HepG2 (cell line): ENCODE data around the gene U2SURP. TPM values are rescaled to one million over a fixed set of nuclear protein-coding genes. Genes with fewer than 3 reads are reported as not detected.

ENCODE experiments used
- AGO2 ChIP-seq: fragments of 200-400 bp; formaldehyde crosslinking; optimal IDR thresholded peaks from 2 replicates; pipeline ENCODE3; 2017; ENCODE audit warnings: mild to moderate bottlenecking, low read depth, low read length, moderate library complexity
- ASH2L ChIP-seq: fragments of 300-600, 200-600 bp; sonication (generic); IDR thresholded peaks from 2 replicates; pipeline ENCODE4 v1.7.0; 2017; ENCODE audit warnings: low read depth, mild to moderate bottlenecking, moderate library complexity, mixed read lengths, low read length; ENCODE audit not compliant: insufficient read length
- ELF4 ChIP-seq: sonication (generic); formaldehyde crosslinking; IDR thresholded peaks from 2 replicates; pipeline ENCODE4 v1.5.0; 2020; ENCODE audit warnings: missing genetic modification reagents, mild to moderate bottlenecking, moderate library complexity, borderline replicate concordance
- EP300 ChIP-seq, 3 experiments: sonication (generic) in 1 of 3; formaldehyde crosslinking in 1 of 3; IDR thresholded peaks; 2 replicates each; pipeline versions ENCODE4 v1.5.1 to v1.6.1; 2011 to 2020; ENCODE audit warnings: low read depth in 2 of 3, low read length in 2 of 3, borderline replicate concordance in 1 of 3, improper control_type of control experiment in 1 of 3, mild to moderate bottlenecking in 1 of 3, missing genetic modification reagents in 1 of 3, moderate library complexity in 1 of 3
- HOXA3 ChIP-seq: sonication (generic); formaldehyde crosslinking; IDR thresholded peaks from 2 replicates; pipeline ENCODE4 v1.5.0; 2020; ENCODE audit warnings: missing genetic modification reagents
- KLF12 ChIP-seq: sonication (generic); formaldehyde crosslinking; IDR thresholded peaks from 2 replicates; pipeline ENCODE4 v1.4.0; 2020; ENCODE audit warnings: missing genetic modification reagents, borderline replicate concordance
- NBN ChIP-seq: fragments of 450-650 bp; conservative IDR thresholded peaks from 2 replicates; pipeline ENCODE4 v1.6.1; 2017
- NFKB2 ChIP-seq: sonication (generic); formaldehyde crosslinking; IDR thresholded peaks from 2 replicates; pipeline ENCODE4 v1.4.0; 2020; ENCODE audit warnings: missing genetic modification reagents, borderline replicate concordance
- PLRG1 ChIP-seq: fragments of 450-650 bp; conservative IDR thresholded peaks from 2 replicates; pipeline ENCODE4 v1.6.1; 2016
- PPARG ChIP-seq: conservative IDR thresholded peaks from 2 replicates; pipeline ENCODE4 v1.6.1; 2016; ENCODE audit warnings: missing biosample characterization, missing genetic modification reagents
- SALL2 ChIP-seq: sonication (generic); formaldehyde crosslinking; IDR thresholded peaks from 2 replicates; pipeline ENCODE4 v1.8.1; 2023; ENCODE audit warnings: mild to moderate bottlenecking, missing genetic modification reagents, inconsistent platforms
- SOX5 ChIP-seq: IDR thresholded peaks from 2 replicates; pipeline ENCODE4 v1.6.1; 2016; ENCODE audit warnings: borderline replicate concordance
- U2AF1 ChIP-seq: fragments of 200-400 bp; formaldehyde crosslinking; optimal IDR thresholded peaks from 2 replicates; pipeline ENCODE3; 2017; ENCODE audit warnings: mild to moderate bottlenecking, low read depth, low read length
- U2AF2 ChIP-seq: fragments of 200-400 bp; formaldehyde crosslinking; IDR thresholded peaks from 2 replicates; pipeline ENCODE4 v1.6.1; 2017; ENCODE audit warnings: low read depth, mild to moderate bottlenecking, low read length
- ZMYM3 ChIP-seq: sonication (generic); formaldehyde crosslinking; IDR thresholded peaks from 2 replicates; pipeline ENCODE4 v1.5.1; 2020; ENCODE audit warnings: mild to moderate bottlenecking, missing genetic modification reagents
- ZNF354B ChIP-seq: sonication (generic); formaldehyde crosslinking; IDR thresholded peaks from 2 replicates; pipeline ENCODE4 v1.8.0; 2022; ENCODE audit warnings: mild to moderate bottlenecking, missing genetic modification reagents
- polyA plus RNA-seq, 8 experiments: library from polyadenylated mRNA; depleted of rRNA in 3 of 8; stranded (reverse) in 7 of 8; unstranded in 1 of 8; fragments of >200 nt; fragmentation: Illumina TruSeq in 4 of 8; extraction: Trizol in 4 of 8; gene quantifications; 2 replicates each; pipeline versions ENCODE4 v1.2.1 to v1.2.3, GENCODE V29; 2011 to 2016; ENCODE audit warnings: low read depth in 4 of 8, missing spikeins in 1 of 8, mixed read lengths in 1 of 8; ENCODE audit not compliant: insufficient read depth in 1 of 8
- total RNA-seq, 5 experiments: library from RNA; depleted of rRNA; stranded (reverse); fragments of >200 nt; fragmentation: Illumina TruSeq; extraction: Trizol; gene quantifications; 2 replicates each; pipeline ENCODE4 v1.2.3, GENCODE V29; 2016; ENCODE audit warnings: low read depth in 1 of 5
- TF ChIP-seq, protein P1 (sequence below), 2 experiments: fragments of 450-650 bp in 1 of 2; sonication (generic) in 1 of 2; formaldehyde crosslinking; IDR thresholded peaks; 2 replicates each; pipeline versions ENCODE4 v1.5.0 to v1.8.0; 2020 to 2022; ENCODE audit warnings: mild to moderate bottlenecking in 1 of 2, missing genetic modification reagents in 1 of 2
- TF ChIP-seq, protein P2 (sequence below): sonication (generic); formaldehyde crosslinking; IDR thresholded peaks from 2 replicates; pipeline ENCODE4 v1.4.0; 2020; ENCODE audit warnings: missing genetic modification reagents, borderline replicate concordance
- TF ChIP-seq, protein P3 (sequence below): sonication (generic); formaldehyde crosslinking; IDR thresholded peaks from 2 replicates; pipeline ENCODE4 v1.5.0; 2020; ENCODE audit warnings: missing genetic modification reagents, mild to moderate bottlenecking, borderline replicate concordance
- TF ChIP-seq, protein P4 (sequence below): IDR thresholded peaks from 2 replicates; pipeline ENCODE4 v1.6.1; 2016; ENCODE audit warnings: low read depth, missing genetic modification reagents, missing compliant biosample characterization

U2SURP gene
- total and polyA plus RNA-seq, 2 of the 13 experiments (the other 11 are each of a cell fraction or from before 2014, with no cell fraction given), result 55.9 to 173 TPM

DNA sequence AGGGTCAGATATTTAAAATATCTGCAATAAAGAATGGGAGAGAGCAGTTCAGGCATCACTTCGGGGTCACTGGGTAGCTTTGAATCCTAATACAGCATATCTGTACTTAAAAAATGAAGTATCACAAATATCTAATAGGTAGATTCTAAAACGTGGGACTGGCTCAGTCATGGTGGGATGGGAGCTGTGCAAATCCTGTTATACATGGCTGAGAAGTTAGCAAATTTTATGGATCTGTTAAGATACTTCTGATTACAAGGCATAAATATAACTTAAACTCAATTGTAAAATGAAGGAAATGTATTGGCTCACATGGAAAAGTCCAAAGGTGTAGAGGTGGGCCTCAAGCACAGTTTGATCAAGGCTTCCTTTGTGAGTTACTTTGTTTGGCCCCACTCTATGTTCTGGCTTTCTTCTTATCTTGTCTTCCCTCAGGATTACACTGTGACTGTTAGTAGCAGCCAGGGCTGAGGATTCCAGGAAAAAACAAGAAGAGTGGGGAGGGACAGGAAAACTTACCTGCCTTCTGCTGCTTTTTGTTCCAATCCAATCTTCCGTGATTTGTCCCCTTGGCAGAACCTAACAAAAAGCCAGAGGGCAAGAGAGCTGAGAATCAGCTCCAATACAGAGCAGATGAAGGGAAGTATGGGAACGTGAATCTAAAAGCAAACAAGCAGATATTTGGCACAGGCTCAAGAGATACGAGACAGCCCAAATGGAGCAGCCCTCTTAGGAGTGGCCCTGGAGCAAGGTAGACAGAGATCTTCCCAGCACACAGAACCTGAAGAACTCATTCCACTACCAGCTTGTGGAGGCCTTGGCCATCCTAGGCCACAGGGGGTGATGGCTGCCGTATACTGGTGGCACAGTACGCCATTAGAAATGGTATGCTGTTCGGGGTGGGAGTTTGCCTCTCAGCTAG is 48.8 kb upstream of the U2SURP start (continued):
- TF ChIP-seq, protein P1, sequence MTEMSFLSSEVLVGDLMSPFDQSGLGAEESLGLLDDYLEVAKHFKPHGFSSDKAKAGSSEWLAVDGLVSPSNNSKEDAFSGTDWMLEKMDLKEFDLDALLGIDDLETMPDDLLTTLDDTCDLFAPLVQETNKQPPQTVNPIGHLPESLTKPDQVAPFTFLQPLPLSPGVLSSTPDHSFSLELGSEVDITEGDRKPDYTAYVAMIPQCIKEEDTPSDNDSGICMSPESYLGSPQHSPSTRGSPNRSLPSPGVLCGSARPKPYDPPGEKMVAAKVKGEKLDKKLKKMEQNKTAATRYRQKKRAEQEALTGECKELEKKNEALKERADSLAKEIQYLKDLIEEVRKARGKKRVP (CRISPR knock-in tag; IDR thresholded peaks at IDR 0.05), result no peak
- peak in 1 of 2 experiments; percentile 24; a peak in 1 of 4 replicates for TF ChIP-seq EP300 (IDR thresholded peaks at IDR 0.05; ENCODE audit: low read depth in 2 of 2, low read length in 2 of 2)
- no peak for TF ChIP-seq EP300 (CRISPR knock-in tag; IDR thresholded peaks at IDR 0.05; ENCODE audit: borderline replicate concordance)
- no peak for TF ChIP-seq AGO2
- TF ChIP-seq ASH2L, result no peak
- TF ChIP-seq, protein P2, sequence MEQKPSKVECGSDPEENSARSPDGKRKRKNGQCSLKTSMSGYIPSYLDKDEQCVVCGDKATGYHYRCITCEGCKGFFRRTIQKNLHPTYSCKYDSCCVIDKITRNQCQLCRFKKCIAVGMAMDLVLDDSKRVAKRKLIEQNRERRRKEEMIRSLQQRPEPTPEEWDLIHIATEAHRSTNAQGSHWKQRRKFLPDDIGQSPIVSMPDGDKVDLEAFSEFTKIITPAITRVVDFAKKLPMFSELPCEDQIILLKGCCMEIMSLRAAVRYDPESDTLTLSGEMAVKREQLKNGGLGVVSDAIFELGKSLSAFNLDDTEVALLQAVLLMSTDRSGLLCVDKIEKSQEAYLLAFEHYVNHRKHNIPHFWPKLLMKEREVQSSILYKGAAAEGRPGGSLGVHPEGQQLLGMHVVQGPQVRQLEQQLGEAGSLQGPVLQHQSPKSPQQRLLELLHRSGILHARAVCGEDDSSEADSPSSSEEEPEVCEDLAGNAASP (CRISPR knock-in tag), result no peak
- TF ChIP-seq NFKB2 (CRISPR knock-in tag), result no peak
- no peak for TF ChIP-seq NBN
- peak; percentile 59; the same call in 1 of the 2 replicates for TF ChIP-seq ZMYM3
- TF ChIP-seq U2AF1, result no peak
- TF ChIP-seq ZNF354B (CRISPR knock-in tag), result no peak
- TF ChIP-seq KLF12 (CRISPR knock-in tag), result no peak
- TF ChIP-seq, protein P3, sequence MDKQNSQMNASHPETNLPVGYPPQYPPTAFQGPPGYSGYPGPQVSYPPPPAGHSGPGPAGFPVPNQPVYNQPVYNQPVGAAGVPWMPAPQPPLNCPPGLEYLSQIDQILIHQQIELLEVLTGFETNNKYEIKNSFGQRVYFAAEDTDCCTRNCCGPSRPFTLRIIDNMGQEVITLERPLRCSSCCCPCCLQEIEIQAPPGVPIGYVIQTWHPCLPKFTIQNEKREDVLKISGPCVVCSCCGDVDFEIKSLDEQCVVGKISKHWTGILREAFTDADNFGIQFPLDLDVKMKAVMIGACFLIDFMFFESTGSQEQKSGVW (CRISPR knock-in tag), result no peak
- TF ChIP-seq, protein P4, sequence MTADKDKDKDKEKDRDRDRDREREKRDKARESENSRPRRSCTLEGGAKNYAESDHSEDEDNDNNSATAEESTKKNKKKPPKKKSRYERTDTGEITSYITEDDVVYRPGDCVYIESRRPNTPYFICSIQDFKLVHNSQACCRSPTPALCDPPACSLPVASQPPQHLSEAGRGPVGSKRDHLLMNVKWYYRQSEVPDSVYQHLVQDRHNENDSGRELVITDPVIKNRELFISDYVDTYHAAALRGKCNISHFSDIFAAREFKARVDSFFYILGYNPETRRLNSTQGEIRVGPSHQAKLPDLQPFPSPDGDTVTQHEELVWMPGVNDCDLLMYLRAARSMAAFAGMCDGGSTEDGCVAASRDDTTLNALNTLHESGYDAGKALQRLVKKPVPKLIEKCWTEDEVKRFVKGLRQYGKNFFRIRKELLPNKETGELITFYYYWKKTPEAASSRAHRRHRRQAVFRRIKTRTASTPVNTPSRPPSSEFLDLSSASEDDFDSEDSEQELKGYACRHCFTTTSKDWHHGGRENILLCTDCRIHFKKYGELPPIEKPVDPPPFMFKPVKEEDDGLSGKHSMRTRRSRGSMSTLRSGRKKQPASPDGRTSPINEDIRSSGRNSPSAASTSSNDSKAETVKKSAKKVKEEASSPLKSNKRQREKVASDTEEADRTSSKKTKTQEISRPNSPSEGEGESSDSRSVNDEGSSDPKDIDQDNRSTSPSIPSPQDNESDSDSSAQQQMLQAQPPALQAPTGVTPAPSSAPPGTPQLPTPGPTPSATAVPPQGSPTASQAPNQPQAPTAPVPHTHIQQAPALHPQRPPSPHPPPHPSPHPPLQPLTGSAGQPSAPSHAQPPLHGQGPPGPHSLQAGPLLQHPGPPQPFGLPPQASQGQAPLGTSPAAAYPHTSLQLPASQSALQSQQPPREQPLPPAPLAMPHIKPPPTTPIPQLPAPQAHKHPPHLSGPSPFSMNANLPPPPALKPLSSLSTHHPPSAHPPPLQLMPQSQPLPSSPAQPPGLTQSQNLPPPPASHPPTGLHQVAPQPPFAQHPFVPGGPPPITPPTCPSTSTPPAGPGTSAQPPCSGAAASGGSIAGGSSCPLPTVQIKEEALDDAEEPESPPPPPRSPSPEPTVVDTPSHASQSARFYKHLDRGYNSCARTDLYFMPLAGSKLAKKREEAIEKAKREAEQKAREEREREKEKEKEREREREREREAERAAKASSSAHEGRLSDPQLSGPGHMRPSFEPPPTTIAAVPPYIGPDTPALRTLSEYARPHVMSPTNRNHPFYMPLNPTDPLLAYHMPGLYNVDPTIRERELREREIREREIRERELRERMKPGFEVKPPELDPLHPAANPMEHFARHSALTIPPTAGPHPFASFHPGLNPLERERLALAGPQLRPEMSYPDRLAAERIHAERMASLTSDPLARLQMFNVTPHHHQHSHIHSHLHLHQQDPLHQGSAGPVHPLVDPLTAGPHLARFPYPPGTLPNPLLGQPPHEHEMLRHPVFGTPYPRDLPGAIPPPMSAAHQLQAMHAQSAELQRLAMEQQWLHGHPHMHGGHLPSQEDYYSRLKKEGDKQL, result no peak
- no peak for TF ChIP-seq PLRG1
- no peak for TF ChIP-seq SALL2 (CRISPR knock-in tag)
- TF ChIP-seq ELF4 (CRISPR knock-in tag), result no peak
- no peak for TF ChIP-seq U2AF2
- no peak for TF ChIP-seq PPARG (CRISPR knock-in tag)
- no peak for TF ChIP-seq SOX5 (CRISPR knock-in tag)
- 0 out of 2 replicates have a peak, but pooled peaks have one; percentile 25 for TF ChIP-seq HOXA3 (CRISPR knock-in tag)
